IMR-90 (cell line): ENCODE data around the gene MAMLD1. TPM values are rescaled to one million over a fixed set of nuclear protein-coding genes. Genes with fewer than 3 reads are reported as not detected.

ENCODE experiments used
- polyA plus RNA-seq, 3 experiments: library from polyadenylated mRNA; depleted of rRNA; stranded (reverse); fragments of >200 nt; gene quantifications; 2 replicates each; pipeline ENCODE4 v1.2.3, GENCODE V29; 2012; ENCODE audit warnings: low replicate concordance in 1 of 3
- total RNA-seq: library from RNA; depleted of rRNA; stranded (reverse); fragments of >200 nt; gene quantifications from 2 replicates; pipeline ENCODE4 v1.2.3, GENCODE V29; 2012; rRNA removed

MAMLD1 gene
- total and polyA plus RNA-seq, 2 of the 4 experiments (the other 2 are of a cell fraction), result 1.4 to 11.0 TPM

Other genes starting within 250 kb of the MAMLD1 start
- 5.6 and 8.3 TPM in 2 replicates for gene MTM1, start 205.3 kb downstream of the MAMLD1 start, total RNA-seq
- gene MTM1, start 205.3 kb downstream of the MAMLD1 start, polyA plus RNA-seq (2012; rRNA removed), result 2.1 and 3.8 TPM in 2 replicates